ENCODE results near the gene IGSF21.

IGSF21 gene

DNA sequence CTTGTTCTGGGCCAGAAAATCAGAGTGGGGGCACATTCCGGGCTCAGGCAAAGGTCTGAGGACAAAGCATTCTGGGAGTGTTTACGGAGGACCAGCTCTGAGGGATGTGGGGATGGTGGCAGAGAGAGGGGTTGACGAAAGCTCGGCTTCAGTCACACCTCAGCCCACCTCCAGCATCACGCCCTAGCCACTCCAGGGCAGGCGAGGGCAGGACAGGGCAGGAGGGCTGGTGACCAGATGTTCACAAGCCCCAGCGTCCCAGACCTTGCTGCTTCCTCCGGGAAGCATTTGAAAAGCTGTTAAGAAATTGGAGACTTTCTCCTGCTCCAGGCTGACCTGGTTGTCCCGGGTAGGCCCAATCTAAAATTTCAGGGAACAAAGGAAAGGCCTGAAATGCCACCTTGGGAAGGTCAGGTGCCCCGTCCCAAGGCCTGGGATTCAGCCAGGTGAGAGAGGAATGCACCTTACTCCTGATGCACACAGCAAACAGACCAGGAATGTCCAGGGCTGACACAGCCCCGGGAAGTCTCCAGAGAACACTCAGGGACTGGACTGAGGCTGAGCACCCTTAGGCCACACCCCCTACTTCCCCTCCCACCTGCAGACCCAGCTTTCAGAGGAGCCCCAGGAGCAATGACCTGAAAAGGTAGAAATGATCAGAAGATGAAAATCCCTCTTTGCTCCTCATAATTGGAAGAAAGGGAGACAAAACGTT lies 301.2 kb downstream of the IGSF21 start:
- CTCF ChIA-PET = no interaction called here
- DNase-seq (ENCODE audit: low spot score) = no peak
- POLR2A ChIA-PET (ENCODE audit: low non-redundant PET) = no interaction called here
- TF ChIP-seq, protein P1, sequence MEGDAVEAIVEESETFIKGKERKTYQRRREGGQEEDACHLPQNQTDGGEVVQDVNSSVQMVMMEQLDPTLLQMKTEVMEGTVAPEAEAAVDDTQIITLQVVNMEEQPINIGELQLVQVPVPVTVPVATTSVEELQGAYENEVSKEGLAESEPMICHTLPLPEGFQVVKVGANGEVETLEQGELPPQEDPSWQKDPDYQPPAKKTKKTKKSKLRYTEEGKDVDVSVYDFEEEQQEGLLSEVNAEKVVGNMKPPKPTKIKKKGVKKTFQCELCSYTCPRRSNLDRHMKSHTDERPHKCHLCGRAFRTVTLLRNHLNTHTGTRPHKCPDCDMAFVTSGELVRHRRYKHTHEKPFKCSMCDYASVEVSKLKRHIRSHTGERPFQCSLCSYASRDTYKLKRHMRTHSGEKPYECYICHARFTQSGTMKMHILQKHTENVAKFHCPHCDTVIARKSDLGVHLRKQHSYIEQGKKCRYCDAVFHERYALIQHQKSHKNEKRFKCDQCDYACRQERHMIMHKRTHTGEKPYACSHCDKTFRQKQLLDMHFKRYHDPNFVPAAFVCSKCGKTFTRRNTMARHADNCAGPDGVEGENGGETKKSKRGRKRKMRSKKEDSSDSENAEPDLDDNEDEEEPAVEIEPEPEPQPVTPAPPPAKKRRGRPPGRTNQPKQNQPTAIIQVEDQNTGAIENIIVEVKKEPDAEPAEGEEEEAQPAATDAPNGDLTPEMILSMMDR (conservative IDR thresholded peaks at IDR 0.05; ENCODE audit: low read depth) = no peak
- H3K27ac ChIP-seq = no peak overlapping the region

DNA sequence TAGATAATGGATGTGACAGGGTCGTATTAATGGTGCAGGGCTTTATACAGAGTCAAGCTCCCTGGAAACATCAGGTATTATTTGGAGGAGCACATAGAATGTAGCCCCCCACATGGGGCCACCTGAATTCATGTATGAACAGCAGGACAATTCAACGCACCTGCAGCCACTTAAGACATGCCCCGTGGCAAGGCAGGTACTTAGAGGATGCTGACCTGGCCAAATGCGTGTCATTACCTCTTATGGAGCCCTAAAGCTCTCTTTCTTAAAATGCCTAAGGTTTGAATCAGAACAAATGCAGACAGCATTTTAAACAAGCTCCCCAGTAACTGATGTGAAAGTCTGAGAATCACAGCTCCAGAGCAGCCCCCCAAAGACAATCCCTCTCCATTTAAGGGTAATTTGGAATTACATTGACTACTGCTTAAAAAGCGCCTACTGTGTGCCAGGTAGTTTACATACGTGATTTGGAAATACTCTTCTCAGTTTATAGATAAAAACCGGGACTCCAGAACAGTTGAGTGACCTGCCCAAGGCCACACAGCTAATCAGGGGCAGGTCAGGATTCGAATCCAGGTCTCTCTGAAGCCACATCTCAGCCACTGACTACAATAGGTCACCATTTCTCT lies 302.1 kb downstream of the IGSF21 start:
- POLR2A ChIA-PET (ENCODE audit: low non-redundant PET) = no interaction called here
- no peak overlapping the region for H3K27ac ChIP-seq
- no peak for DNase-seq (ENCODE audit: low spot score)
- TF ChIP-seq, protein P1 (conservative IDR thresholded peaks at IDR 0.05; ENCODE audit: low read depth) = no peak
- CTCF ChIA-PET = no interaction called here

DNA sequence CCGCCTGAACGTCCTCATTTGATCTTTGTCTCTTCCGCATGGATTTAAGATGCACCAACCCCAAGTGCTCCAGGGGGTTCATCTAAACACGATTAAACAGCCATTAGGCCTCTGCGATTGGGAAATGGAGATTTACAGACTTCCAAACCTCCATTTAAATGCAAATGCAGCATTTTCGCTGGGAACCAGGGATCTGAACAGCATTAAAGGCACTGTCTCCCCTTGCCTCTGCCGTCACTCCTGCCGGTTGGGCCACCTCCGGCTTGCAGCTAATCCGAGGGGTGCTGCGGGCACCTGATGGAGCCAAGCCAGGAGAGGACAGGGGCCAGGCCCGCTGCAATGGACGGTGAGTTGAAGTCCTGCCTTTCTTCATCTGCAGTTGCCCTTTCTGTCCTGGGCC lies 302.8 kb downstream of the IGSF21 start:
- H3K27ac ChIP-seq = no peak overlapping the region
- ChIA-PET POLR2A (ENCODE audit: low non-redundant PET) (no interaction called here), CTCF (no interaction called here)
- DNase-seq (ENCODE audit: low spot score) = no peak
- TF ChIP-seq, protein P1 (conservative IDR thresholded peaks at IDR 0.05; ENCODE audit: low read depth) = no peak

GRCh38 chr1:18411321-18411720 lies 303.7 kb downstream of the IGSF21 start:
- TF ChIP-seq, protein P1 (conservative IDR thresholded peaks at IDR 0.05; ENCODE audit: low read depth) = no peak
- CTCF ChIA-PET = no interaction called here
- POLR2A ChIA-PET (ENCODE audit: low non-redundant PET) = no interaction called here
- no peak for DNase-seq (ENCODE audit: low spot score)
- H3K27ac ChIP-seq = no peak overlapping the region

DNA sequence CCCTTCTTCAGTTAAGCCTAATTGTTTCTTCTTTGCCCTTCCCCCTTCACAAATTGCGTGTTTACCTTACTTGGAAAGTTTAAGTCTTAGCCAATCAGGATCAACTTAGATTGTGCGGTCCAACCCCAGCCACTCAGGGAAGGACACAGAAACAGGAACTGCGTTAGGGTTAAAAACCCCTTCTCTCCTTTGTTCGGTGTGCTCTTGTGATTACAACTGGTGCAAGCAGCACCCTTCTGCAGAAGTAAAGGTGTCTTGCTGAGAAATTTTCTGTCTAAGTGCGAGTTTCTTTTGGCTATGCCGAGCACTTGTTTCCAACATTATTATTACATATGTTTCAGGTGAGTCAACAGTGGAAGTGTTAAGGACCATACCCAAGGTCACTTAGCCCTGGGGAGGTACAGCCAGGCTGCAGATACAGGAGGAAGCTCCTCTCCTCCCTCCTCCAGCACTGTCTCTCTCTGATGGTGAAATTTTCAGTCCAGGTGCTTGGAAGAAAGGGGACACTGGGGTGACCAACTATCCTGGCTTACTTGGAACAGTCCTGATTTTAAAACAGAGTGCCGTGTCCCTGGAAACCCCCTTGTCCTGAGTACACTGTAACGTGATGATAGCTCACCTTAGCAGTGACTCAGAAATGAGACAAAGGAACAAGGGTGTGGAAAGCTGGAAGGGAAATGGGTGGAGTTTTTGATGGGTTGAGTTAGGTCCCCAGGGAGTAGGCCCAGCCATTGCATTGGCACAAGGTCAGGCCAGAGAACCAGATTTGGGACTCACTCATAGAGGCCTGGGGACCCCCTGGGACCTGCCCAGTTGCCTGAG lies 304.4 kb downstream of the IGSF21 start:
- no peak for DNase-seq (ENCODE audit: low spot score)
- POLR2A ChIA-PET (ENCODE audit: low non-redundant PET) = no interaction called here
- TF ChIP-seq, protein P1 (conservative IDR thresholded peaks at IDR 0.05; ENCODE audit: low read depth) = no peak
- CTCF ChIA-PET = no interaction called here
- H3K27ac ChIP-seq = no peak overlapping the region

DNA sequence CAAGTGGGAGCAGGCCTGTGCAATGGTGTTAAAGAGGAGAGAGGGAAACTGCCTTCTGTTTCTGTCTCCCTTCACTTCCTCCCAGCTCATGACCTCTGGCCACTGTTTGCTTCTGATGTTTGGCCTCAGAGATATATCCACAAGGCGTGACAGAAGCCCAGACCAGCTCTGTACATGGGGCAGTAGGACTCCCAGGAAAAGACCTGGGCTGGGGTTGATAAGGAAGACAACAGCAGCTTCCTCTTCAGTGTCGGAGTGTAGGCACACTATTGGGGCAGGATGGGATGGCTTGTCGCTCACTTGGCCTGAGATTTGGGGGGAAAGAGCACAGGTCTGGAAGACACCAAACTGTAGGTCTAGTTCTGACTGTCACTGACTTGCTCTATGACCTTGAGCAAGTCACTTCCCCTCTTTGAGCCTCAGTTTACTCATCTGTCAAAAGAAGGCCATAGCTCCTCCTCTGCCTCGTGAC lies 305.3 kb downstream of the IGSF21 start:
- POLR2A ChIA-PET (ENCODE audit: low non-redundant PET) = no interaction called here

More for the DNA sequence above, 305.3 kb downstream of the IGSF21 start:
- DNase-seq (ENCODE audit: low spot score) = no peak
- no peak overlapping the region for H3K27ac ChIP-seq
- TF ChIP-seq, protein P1 (conservative IDR thresholded peaks at IDR 0.05; ENCODE audit: low read depth) = no peak
- CTCF ChIA-PET = no interaction called here
